Anterior cingulate cortex (tissue), 58 donors: ENCODE results near the gene TRAPPC2L.

Experiments
- DNase-seq, 58 donors: peaks; one replicate each; lab custom pipeline; 2025; lab: John Stamatoyannopoulos, UW

TRAPPC2L gene

GRCh38 chr16:88872650-88873331 is 15.9 kb downstream of the TRAPPC2L start:
- DNase-seq = no peak

- no peak for DNase-seq
Measured at GRCh38 chr16:88874938-88875599, 18.1 kb downstream of the TRAPPC2L start.

- DNase-seq = no peak
Measured at GRCh38 chr16:88875703-88876234, 18.8 kb downstream of the TRAPPC2L start.

GRCh38 chr16:88876942-88877526 is 20.1 kb downstream of the TRAPPC2L start:
- DNase-seq = no peak

GRCh38 chr16:88877564-88878289 is 20.8 kb downstream of the TRAPPC2L start:
- DNase-seq = no peak

GRCh38 chr16:88878356-88878755 is 21.4 kb downstream of the TRAPPC2L start:
- no peak for DNase-seq

GRCh38 chr16:88878967-88879787 is 22.2 kb downstream of the TRAPPC2L start:
- DNase-seq = no peak

GRCh38 chr16:88879788-88880055 is 22.8 kb downstream of the TRAPPC2L start:
- no peak for DNase-seq

GRCh38 chr16:88880226-88881006 is 23.5 kb downstream of the TRAPPC2L start:
- DNase-seq = no peak

GRCh38 chr16:88881007-88881615 is 24.2 kb downstream of the TRAPPC2L start:
- DNase-seq = no peak

- no peak for DNase-seq
Measured at GRCh38 chr16:88881675-88882357, 24.9 kb downstream of the TRAPPC2L start.

- peak in 1 of 58 donors; percentile 54 for DNase-seq
Measured at GRCh38 chr16:88882358-88883030, 25.6 kb downstream of the TRAPPC2L start.

GRCh38 chr16:88883117-88883895 is 26.4 kb downstream of the TRAPPC2L start:
- DNase-seq = peak in 1 of 58 donors; percentile 9

GRCh38 chr16:88883946-88884345 is 27.0 kb downstream of the TRAPPC2L start:
- DNase-seq = peak in 12 of 58 donors; percentile 7 to 36 (median 16)

GRCh38 chr16:88884569-88885271 is 27.8 kb downstream of the TRAPPC2L start:
- no peak for DNase-seq

GRCh38 chr16:88885693-88886280 is 28.9 kb downstream of the TRAPPC2L start:
- DNase-seq = no peak
